Astrocyte of the spinal cord (primary cell): ENCODE data around the gene EEPD1.

ENCODE experiments used
- DNase-seq: peaks from one replicate; pipeline ENCODE4 v3.0.0; 2011; ENCODE audit warnings: low read depth, low spot score
- H3K4me3 ChIP-seq: 2 replicates; pipeline ENCODE4 v1.5.1; 2011; ENCODE audit warnings: low read depth, mild to moderate bottlenecking, low read length, moderate library complexity
- CTCF ChIP-seq: IDR thresholded peaks from 2 replicates; pipeline ENCODE4 v1.5.1; 2012; ENCODE audit warnings: low read depth, mild to moderate bottlenecking, low read length, inconsistent platforms
- in situ Hi-C: cut with HindIII; loops from 2 replicates; pipeline ENCODE4 v1.10.0; 2017; ENCODE audit warnings: low sequenced_read_pairs

Gene EEPD1

GRCh38 chr7:36201122-36201723, 48.2 kb downstream of the EEPD1 start:
- in situ Hi-C loops = no loop called here
- TF ChIP-seq CTCF = no peak

GRCh38 chr7:36202398-36202797, 49.3 kb downstream of the EEPD1 start:
- in situ Hi-C loops = no loop called here
- TF ChIP-seq CTCF = no peak
- no peak for DNase-seq
- no peak overlapping the region for H3K4me3 ChIP-seq

More at GRCh38 chr7:36201122-36201723, 48.2 kb downstream of the EEPD1 start:
- H3K4me3 ChIP-seq = no peak overlapping the region
- DNase-seq = no peak

GRCh38 chr7:36203071-36203790, 50.2 kb downstream of the EEPD1 start:
- no peak for DNase-seq
- no peak overlapping the region for H3K4me3 ChIP-seq
- TF ChIP-seq CTCF = no peak
- in situ Hi-C loops = no loop called here

GRCh38 chr7:36204044-36204663, 51.1 kb downstream of the EEPD1 start:
- no peak for TF ChIP-seq CTCF
- no peak for DNase-seq
- in situ Hi-C loops = no loop called here
- no peak overlapping the region for H3K4me3 ChIP-seq

- no peak overlapping the region for H3K4me3 ChIP-seq
- DNase-seq = no peak
- no peak for TF ChIP-seq CTCF
- in situ Hi-C loops = no loop called here
Observed at GRCh38 chr7:36204929-36205635, 52.0 kb downstream of the EEPD1 start.

- TF ChIP-seq CTCF = no peak
- in situ Hi-C loops = no loop called here
- H3K4me3 ChIP-seq = no peak overlapping the region
- DNase-seq = no peak
Observed at GRCh38 chr7:36205803-36206202, 52.7 kb downstream of the EEPD1 start.
